IMR-90 (cell line): Measurements from ENCODE around the gene PSTK.

Experiments
- BHLHE40 ChIP-seq: fragments of 150-350 bp; IDR thresholded peaks from 2 replicates; pipeline ENCODE4 v1.6.1; 2016; ENCODE audit warnings: mild to moderate bottlenecking, low read depth, low read length
- CEBPB ChIP-seq: IDR thresholded peaks from 2 replicates; pipeline ENCODE4 v1.6.1; 2012; ENCODE audit warnings: low read depth, low read length, improper control_type of control experiment
- CTCF ChIP-seq: conservative IDR thresholded peaks from 2 replicates; pipeline ENCODE4 v1.5.1; 2012; ENCODE audit warnings: mild to moderate bottlenecking, low read depth, low read length, improper control_type of control experiment
- MAFK ChIP-seq: IDR thresholded peaks from 2 replicates; pipeline ENCODE4 v1.6.1; 2012; ENCODE audit warnings: low read depth, low read length, improper control_type of control experiment
- MAZ ChIP-seq: IDR thresholded peaks from 2 replicates; pipeline ENCODE4 v1.6.1; 2012; ENCODE audit warnings: low read depth, mild to moderate bottlenecking, low read length, improper control_type of control experiment, moderate library complexity, borderline replicate concordance
- NFE2L2 ChIP-seq: fragments of 150-350 bp; IDR thresholded peaks from 2 replicates; pipeline ENCODE4 v1.6.1; 2016; ENCODE audit warnings: low read depth, mild to moderate bottlenecking, low read length
- POLR2A ChIP-seq: IDR thresholded peaks from 2 replicates; pipeline ENCODE4 v1.6.1; 2012; ENCODE audit warnings: mild to moderate bottlenecking, low read depth, low read length
- RAD21 ChIP-seq: IDR thresholded peaks from 2 replicates; pipeline ENCODE4 v1.6.1; 2012; ENCODE audit warnings: low read length, improper control_type of control experiment
- RFX5 ChIP-seq: IDR thresholded peaks from 2 replicates; pipeline ENCODE4 v1.8.0; 2012; ENCODE audit warnings: low read depth, mild to moderate bottlenecking, low read length, moderate library complexity
- SMC3 ChIP-seq: fragments of 150-350 bp; IDR thresholded peaks from 2 replicates; pipeline ENCODE4 v1.6.1; 2016; ENCODE audit warnings: low read depth, mild to moderate bottlenecking, antibody characterized with exemption, low read length, moderate library complexity
- USF2 ChIP-seq: fragments of 150-350 bp; IDR thresholded peaks from 2 replicates; pipeline ENCODE4 v1.6.1; 2017; ENCODE audit warnings: mild to moderate bottlenecking, antibody characterized with exemption, low read length, low read depth

GRCh38 chr10:122986335-122986734 is 6.1 kb downstream of the PSTK start:
- TF ChIP-seq POLR2A (no peak), CTCF (no peak), USF2 (no peak), MAFK (no peak), BHLHE40 (no peak), CEBPB (no peak), MAZ (no peak), NFE2L2 (no peak), RFX5 (no peak), SMC3 (no peak), RAD21 (no peak)
